ENCODE results near the gene DEXI. TPM values are rescaled to one million over a fixed set of nuclear protein-coding genes. Genes with fewer than 3 reads are reported as not detected.
A peak's percentile ranks its signal among the peaks of the same experiment; 100 is the strongest.

The DEXI gene
- total and polyA plus RNA-seq, 4 donors: 19.5 to 35.5 (median 28.0) TPM

DNA sequence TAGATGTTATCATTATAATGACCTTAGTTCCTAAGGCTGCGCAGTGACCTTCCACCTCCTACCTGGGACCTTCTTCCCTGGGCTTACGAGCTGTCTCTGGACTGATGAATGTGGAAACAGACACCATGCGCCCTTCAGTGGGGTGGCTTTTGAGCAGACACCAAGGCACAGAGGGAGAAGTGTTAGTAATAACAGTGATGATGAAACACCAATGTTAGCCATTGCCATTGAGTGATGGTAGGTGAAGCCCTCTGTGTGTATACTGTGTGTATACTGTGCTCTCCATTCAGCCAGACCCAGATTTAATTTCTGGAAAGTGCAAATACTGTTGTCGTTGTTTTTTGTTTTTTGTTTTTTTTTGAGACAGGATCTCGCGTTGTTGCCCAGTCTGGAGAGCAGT is 46.6 kb upstream of the DEXI start:
- H3K27me3 ChIP-seq (ENCODE audit: control insufficient read depth in 3 of 3, insufficient read depth in 3 of 3, low read length in 2 of 3): no peaks in the 10 kb centered on the region
- H3K9me3 ChIP-seq (ENCODE audit: control insufficient read depth in 4 of 4, insufficient read depth in 3 of 4, low read length in 3 of 4): no peaks in the 10 kb centered on the region
- no peak overlapping the region for H3K9ac ChIP-seq (ENCODE audit: insufficient read depth in 1 of 2, low read length in 2 of 2)
- DNase-seq (no peak), ATAC-seq (ENCODE audit: insufficient read depth, low FRiP score) (no peak)
- H3K4me1 ChIP-seq (ENCODE audit: control insufficient read depth in 5 of 5, insufficient read depth in 5 of 5, low read length in 5 of 5): peaks cover 0 to 5% (median 0%) of the 10 kb centered on the region in 5 donors
- WGBS, 2 donors: 69 to 75% methylated on average over 6 of the region's 6 CpGs
- H3K27ac ChIP-seq (ENCODE audit: low read depth in 1 of 2, low read length in 1 of 2): no peak overlapping the region
- no peak overlapping the region for H3K4me3 ChIP-seq
- peaks cover 0 to 18% (median 5%) of the 10 kb centered on the region in 4 donors for H3K36me3 ChIP-seq (ENCODE audit: control insufficient read depth in 4 of 4, insufficient read depth in 4 of 4, low read length in 4 of 4)
- TF ChIP-seq, protein P1, sequence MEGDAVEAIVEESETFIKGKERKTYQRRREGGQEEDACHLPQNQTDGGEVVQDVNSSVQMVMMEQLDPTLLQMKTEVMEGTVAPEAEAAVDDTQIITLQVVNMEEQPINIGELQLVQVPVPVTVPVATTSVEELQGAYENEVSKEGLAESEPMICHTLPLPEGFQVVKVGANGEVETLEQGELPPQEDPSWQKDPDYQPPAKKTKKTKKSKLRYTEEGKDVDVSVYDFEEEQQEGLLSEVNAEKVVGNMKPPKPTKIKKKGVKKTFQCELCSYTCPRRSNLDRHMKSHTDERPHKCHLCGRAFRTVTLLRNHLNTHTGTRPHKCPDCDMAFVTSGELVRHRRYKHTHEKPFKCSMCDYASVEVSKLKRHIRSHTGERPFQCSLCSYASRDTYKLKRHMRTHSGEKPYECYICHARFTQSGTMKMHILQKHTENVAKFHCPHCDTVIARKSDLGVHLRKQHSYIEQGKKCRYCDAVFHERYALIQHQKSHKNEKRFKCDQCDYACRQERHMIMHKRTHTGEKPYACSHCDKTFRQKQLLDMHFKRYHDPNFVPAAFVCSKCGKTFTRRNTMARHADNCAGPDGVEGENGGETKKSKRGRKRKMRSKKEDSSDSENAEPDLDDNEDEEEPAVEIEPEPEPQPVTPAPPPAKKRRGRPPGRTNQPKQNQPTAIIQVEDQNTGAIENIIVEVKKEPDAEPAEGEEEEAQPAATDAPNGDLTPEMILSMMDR (IDR thresholded peaks at IDR 0.05; ENCODE audit: control extremely low read depth, extremely low read depth): no peak

DNA sequence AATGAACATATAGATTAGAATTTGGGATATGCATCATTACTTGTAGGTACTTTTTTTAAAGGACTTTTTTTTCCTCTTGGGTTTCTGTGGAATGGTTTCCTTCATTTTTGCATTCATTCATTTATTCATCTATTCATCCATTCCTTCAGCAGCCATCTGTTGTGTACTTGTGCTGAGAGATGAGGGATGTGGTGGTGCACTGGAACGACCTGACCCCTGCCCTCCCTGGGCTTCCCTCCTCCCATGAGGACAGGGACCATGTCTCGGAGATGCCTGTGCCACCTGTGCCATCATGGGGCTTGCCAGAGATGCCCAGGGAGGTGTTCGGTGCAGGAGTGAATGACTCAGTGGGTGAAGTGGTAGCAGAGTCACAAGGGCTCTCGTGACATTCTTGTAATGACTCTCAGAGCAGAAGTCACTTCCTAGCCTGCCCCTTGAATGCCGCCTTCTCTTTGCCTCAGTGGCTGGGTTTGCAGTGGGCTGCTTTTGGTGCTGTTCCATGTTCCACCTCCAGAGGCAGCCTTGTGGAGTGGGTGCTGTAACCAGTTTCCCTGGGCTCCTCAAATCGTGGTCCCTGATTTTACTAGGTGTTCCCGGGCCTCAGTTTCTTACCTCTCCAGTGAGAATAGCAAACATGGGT is 46.0 kb upstream of the DEXI start:
- Histone ChIP-seq H3K9me3 (ENCODE audit: control insufficient read depth in 4 of 4, insufficient read depth in 3 of 4, low read length in 3 of 4) (no peaks in the 10 kb centered on the region), H3K4me1 (ENCODE audit: control insufficient read depth in 5 of 5, insufficient read depth in 5 of 5, low read length in 5 of 5) (peaks cover 0 to 5% (median 0%) of the 10 kb centered on the region in 5 donors), H3K27ac (ENCODE audit: low read depth in 1 of 2, low read length in 1 of 2) (no peak overlapping the region), H3K4me3 (no peak overlapping the region), H3K27me3 (ENCODE audit: control insufficient read depth in 3 of 3, insufficient read depth in 3 of 3, low read length in 2 of 3) (no peaks in the 10 kb centered on the region), H3K9ac (ENCODE audit: insufficient read depth in 1 of 2, low read length in 2 of 2) (no peak overlapping the region), H3K36me3 (ENCODE audit: control insufficient read depth in 4 of 4, insufficient read depth in 4 of 4, low read length in 4 of 4) (peaks cover 0 to 21% (median 7%) of the 10 kb centered on the region in 4 donors)
- TF ChIP-seq, protein P1 (IDR thresholded peaks at IDR 0.05; ENCODE audit: control extremely low read depth, extremely low read depth): no peak
- 62 to 77% methylated on average over 7 of the region's 7 CpGs for WGBS, 2 donors
- ATAC-seq (ENCODE audit: insufficient read depth, low FRiP score) (peak; percentile 54), DNase-seq (no peak)

DNA sequence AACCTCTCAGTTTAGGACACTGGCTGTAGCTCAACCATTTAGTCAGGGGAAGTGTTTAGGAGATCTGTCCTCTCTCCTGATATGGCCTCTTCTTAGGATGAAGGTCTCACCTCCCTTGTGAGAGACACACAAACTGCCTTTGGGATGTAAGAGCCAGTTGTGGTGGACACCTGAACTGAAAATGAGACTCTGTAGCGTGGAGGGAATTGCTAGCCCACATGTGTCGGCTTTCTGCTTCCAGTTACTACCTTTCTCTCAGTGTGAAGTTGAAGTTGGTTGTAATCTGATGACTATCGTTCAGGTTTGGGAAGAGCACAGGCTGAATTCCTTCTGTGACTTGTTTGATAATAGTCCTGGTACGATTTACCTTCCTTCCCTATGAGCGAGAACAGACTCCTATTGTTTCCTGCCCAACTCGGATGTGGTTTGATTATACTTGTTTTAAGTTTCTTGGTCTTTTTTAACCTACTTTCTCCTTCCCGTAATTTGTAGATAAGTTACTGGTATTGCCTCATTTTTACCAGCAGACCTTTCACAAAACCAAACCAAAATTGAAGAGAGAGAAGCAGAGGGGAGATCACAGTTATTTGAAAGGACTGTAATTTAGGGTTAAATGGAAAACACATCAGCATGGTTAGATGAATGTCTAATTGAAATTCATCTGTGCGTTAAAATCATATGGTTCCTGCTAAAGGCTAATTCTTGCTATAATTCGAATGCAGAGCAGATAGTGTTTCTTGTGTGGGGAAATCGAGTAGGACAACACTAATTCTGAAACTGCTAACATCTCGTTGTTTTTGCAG is 45.3 kb upstream of the DEXI start:
- DNase-seq: no peak
- H3K27me3 ChIP-seq (ENCODE audit: control insufficient read depth in 3 of 3, insufficient read depth in 3 of 3, low read length in 2 of 3): no peaks in the 10 kb centered on the region
- H3K9ac ChIP-seq (ENCODE audit: insufficient read depth in 1 of 2, low read length in 2 of 2): no peak overlapping the region
- no peaks in the 10 kb centered on the region for H3K9me3 ChIP-seq (ENCODE audit: control insufficient read depth in 4 of 4, insufficient read depth in 3 of 4, low read length in 3 of 4)
- H3K4me1 ChIP-seq (ENCODE audit: control insufficient read depth in 5 of 5, insufficient read depth in 5 of 5, low read length in 5 of 5): peaks cover 0 to 4% (median 1%) of the 10 kb centered on the region in 5 donors
- no peak overlapping the region for H3K4me3 ChIP-seq
- H3K27ac ChIP-seq (ENCODE audit: low read depth in 1 of 2, low read length in 1 of 2): no peak overlapping the region
- WGBS, 2 donors: 43 to 74% methylated on average over 11 of the region's 11 CpGs
- no peak for ATAC-seq (ENCODE audit: insufficient read depth, low FRiP score)
- H3K36me3 ChIP-seq (ENCODE audit: control insufficient read depth in 4 of 4, insufficient read depth in 4 of 4, low read length in 4 of 4): peaks cover 4 to 25% (median 7%) of the 10 kb centered on the region in 4 donors
- TF ChIP-seq, protein P1 (IDR thresholded peaks at IDR 0.05; ENCODE audit: control extremely low read depth, extremely low read depth): no peak
